ENCODE results near the gene PIP5K1C. TPM values are rescaled to one million over a fixed set of nuclear protein-coding genes. Genes with fewer than 3 reads are reported as not detected.

PIP5K1C gene
- total and polyA plus RNA-seq, 9 of the 15 experiments (the other 6 are each of a cell fraction or from before 2014, with no cell fraction given): 0.38 to 22.1 (median 4.1) TPM

DNA sequence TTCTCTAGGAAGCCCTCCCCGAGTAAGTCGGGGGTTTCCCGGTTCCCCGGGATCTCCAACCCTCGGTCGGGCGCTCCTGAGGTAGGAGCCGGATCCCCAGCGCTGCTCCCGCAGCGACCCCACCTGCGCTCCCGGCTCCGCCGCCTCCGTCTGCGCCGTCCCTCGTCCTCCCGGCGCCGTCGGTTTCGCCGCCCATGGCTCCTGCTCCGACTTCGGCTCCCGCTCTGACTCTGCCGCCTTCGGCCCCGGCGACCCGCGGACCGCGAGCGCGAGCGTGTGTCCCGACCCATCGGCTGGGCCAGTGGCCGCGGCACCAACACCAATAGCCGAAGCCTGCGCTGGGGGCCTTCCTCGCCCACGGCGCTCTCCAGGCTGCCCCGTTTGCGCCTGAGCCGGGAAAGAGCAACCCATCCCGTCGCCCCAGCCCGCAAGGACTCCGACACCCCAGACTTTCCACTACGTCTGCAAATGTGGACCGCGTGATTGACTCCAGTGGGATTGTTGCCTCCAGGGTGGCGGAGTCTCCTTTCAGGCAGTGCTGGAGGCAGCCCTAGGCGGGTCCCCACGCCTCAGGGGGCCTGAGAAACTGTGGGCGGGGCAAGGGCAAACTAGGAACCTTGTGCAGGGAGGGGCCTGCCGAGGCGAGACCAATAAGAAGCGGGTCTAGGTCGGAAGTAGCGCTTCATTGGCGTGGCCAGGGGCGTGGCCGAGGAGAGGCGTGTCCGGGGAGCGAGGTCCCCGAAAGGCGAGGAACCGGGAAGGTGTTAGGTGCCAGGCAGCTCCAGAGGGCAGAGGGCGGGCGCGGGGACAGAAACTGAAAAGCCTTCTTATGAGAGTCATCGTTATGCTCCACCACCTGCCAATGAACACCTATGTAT lies 73.6 kb downstream of the PIP5K1C start, which contains the start of gene CACTIN (continued):
- TF ChIP-seq PHF8 (IDR thresholded peaks at IDR 0.05; ENCODE audit: borderline replicate concordance, low read length) (peak; percentile 89; the same call in 1 of the 2 replicates), FOSL1 (tag; conservative IDR thresholded peaks at IDR 0.05) (no peak), CTBP1 (IDR thresholded peaks at IDR 0.05; ENCODE audit: borderline replicate concordance) (peak; percentile 80; the same call in 1 of the 2 replicates), BHLHE40 (IDR thresholded peaks at IDR 0.05; ENCODE audit: low read length) (no peak), SREBF1 (IDR thresholded peaks at IDR 0.05; ENCODE audit: borderline replicate concordance, low read depth, low read length) (no peak), ELF1 (tag; IDR thresholded peaks at IDR 0.05) (peak; percentile 86), MTA3 (IDR thresholded peaks at IDR 0.05; ENCODE audit: borderline replicate concordance) (peak; percentile 31; the same call in 1 of the 2 replicates), ZNF583 (CRISPR knock-in tag; IDR thresholded peaks at IDR 0.05) (no peak), KLF13 (tag; IDR thresholded peaks at IDR 0.05; ENCODE audit: borderline replicate concordance, low read depth) (peak; percentile 26; the same call in 1 of the 2 replicates), RBM14 (IDR thresholded peaks at IDR 0.05; ENCODE audit: borderline replicate concordance, insufficient read depth, low read depth, low read length) (no peak), ZNF217 (CRISPR knock-in tag; IDR thresholded peaks at IDR 0.05) (no peak), NCOA2 (IDR thresholded peaks at IDR 0.05; ENCODE audit: partially characterized antibody in 2 of 2) (peak in 1 of 2 experiments; percentile 100), FOXA1 (IDR thresholded peaks at IDR 0.05; ENCODE audit: borderline replicate concordance) (no peak), SP1 (CRISPR knock-in tag; IDR thresholded peaks at IDR 0.05) (peak; percentile 100), MCM7 (IDR thresholded peaks at IDR 0.05) (no peak), NFIX (CRISPR knock-in tag; IDR thresholded peaks at IDR 0.05; ENCODE audit: low read depth) (no peak)
- TF ChIP-seq, protein P1, sequence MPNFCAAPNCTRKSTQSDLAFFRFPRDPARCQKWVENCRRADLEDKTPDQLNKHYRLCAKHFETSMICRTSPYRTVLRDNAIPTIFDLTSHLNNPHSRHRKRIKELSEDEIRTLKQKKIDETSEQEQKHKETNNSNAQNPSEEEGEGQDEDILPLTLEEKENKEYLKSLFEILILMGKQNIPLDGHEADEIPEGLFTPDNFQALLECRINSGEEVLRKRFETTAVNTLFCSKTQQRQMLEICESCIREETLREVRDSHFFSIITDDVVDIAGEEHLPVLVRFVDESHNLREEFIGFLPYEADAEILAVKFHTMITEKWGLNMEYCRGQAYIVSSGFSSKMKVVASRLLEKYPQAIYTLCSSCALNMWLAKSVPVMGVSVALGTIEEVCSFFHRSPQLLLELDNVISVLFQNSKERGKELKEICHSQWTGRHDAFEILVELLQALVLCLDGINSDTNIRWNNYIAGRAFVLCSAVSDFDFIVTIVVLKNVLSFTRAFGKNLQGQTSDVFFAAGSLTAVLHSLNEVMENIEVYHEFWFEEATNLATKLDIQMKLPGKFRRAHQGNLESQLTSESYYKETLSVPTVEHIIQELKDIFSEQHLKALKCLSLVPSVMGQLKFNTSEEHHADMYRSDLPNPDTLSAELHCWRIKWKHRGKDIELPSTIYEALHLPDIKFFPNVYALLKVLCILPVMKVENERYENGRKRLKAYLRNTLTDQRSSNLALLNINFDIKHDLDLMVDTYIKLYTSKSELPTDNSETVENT (CRISPR knock-in tag; IDR thresholded peaks at IDR 0.05): peak; percentile 59; the same call in 1 of the 2 replicates
- TF ChIP-seq, protein P2, sequence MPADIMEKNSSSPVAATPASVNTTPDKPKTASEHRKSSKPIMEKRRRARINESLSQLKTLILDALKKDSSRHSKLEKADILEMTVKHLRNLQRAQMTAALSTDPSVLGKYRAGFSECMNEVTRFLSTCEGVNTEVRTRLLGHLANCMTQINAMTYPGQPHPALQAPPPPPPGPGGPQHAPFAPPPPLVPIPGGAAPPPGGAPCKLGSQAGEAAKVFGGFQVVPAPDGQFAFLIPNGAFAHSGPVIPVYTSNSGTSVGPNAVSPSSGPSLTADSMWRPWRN (IDR thresholded peaks at IDR 0.05; ENCODE audit: low read depth): no peak
- TF ChIP-seq, protein P3, sequence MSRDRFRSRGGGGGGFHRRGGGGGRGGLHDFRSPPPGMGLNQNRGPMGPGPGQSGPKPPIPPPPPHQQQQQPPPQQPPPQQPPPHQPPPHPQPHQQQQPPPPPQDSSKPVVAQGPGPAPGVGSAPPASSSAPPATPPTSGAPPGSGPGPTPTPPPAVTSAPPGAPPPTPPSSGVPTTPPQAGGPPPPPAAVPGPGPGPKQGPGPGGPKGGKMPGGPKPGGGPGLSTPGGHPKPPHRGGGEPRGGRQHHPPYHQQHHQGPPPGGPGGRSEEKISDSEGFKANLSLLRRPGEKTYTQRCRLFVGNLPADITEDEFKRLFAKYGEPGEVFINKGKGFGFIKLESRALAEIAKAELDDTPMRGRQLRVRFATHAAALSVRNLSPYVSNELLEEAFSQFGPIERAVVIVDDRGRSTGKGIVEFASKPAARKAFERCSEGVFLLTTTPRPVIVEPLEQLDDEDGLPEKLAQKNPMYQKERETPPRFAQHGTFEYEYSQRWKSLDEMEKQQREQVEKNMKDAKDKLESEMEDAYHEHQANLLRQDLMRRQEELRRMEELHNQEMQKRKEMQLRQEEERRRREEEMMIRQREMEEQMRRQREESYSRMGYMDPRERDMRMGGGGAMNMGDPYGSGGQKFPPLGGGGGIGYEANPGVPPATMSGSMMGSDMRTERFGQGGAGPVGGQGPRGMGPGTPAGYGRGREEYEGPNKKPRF (IDR thresholded peaks at IDR 0.05; ENCODE audit: low read depth, low read length): no peak
